GM19240 (cell line): ENCODE measurements around the gene CARD18.

Experiments used
- DNase-seq: peaks from one replicate; pipeline ENCODE4 v3.0.0; 2011; ENCODE audit warnings: low spot score; ENCODE audit not compliant: insufficient read length

Gene CARD18

GRCh38 chr11:105139669-105140068, at the start of gene CARD18:
Gene CARD18, minus strand, starts transcription at chr11:105139769. Its CDS starts 43 bp downstream, at chr11:105139726.
- no peak for DNase-seq

GRCh38 chr11:105183987-105184386, 44.4 kb upstream of the CARD18 start:
- no peak for DNase-seq

GRCh38 chr11:105183426-105183825, 43.9 kb upstream of the CARD18 start:
- no peak for DNase-seq

- DNase-seq: no peak
Observed at GRCh38 chr11:105181521-105181920, 42.0 kb upstream of the CARD18 start.

GRCh38 chr11:105181100-105181499, 41.5 kb upstream of the CARD18 start:
- DNase-seq: no peak

- no peak for DNase-seq
Observed at GRCh38 chr11:105179542-105180278, 40.1 kb upstream of the CARD18 start.

- no peak for DNase-seq
Observed at GRCh38 chr11:105177658-105178057, 38.1 kb upstream of the CARD18 start.

GRCh38 chr11:105168457-105168856, 28.9 kb upstream of the CARD18 start:
- no peak for DNase-seq

- no peak for DNase-seq
Observed at GRCh38 chr11:105167244-105167643, 27.7 kb upstream of the CARD18 start.

GRCh38 chr11:105164208-105164607, 24.6 kb upstream of the CARD18 start:
- DNase-seq: no peak

- no peak for DNase-seq
Observed at GRCh38 chr11:105162506-105162905, 22.9 kb upstream of the CARD18 start.

GRCh38 chr11:105158436-105158835, 18.9 kb upstream of the CARD18 start:
- no peak for DNase-seq

GRCh38 chr11:105156720-105157119, 17.2 kb upstream of the CARD18 start:
- no peak for DNase-seq

GRCh38 chr11:105156231-105156630, 16.7 kb upstream of the CARD18 start:
- no peak for DNase-seq

- DNase-seq: no peak
Observed at GRCh38 chr11:105155679-105156078, 16.1 kb upstream of the CARD18 start.

- no peak for DNase-seq
Observed at GRCh38 chr11:105153392-105153791, 13.8 kb upstream of the CARD18 start.

GRCh38 chr11:105152560-105152959, 13.0 kb upstream of the CARD18 start:
- no peak for DNase-seq

- DNase-seq: no peak
Observed at GRCh38 chr11:105152021-105152512, 12.5 kb upstream of the CARD18 start.

GRCh38 chr11:105149477-105149876, 9.9 kb upstream of the CARD18 start:
- no peak for DNase-seq

- no peak for DNase-seq
Observed at GRCh38 chr11:105148241-105148640, 8.7 kb upstream of the CARD18 start.

GRCh38 chr11:105144887-105145286, 5.3 kb upstream of the CARD18 start:
- DNase-seq: no peak

- DNase-seq: no peak
Observed at GRCh38 chr11:105142167-105142566, 2.6 kb upstream of the CARD18 start.

- DNase-seq: no peak
Observed at GRCh38 chr11:105137286-105137685, 2.3 kb downstream of the CARD18 start.
